H1 (cell line): ENCODE results near the gene FMC1. TPM values are rescaled to one million over a fixed set of nuclear protein-coding genes. Genes with fewer than 3 reads are reported as not detected.

Source experiments
- CTBP2 ChIP-seq: IDR thresholded peaks from 2 replicates; pipeline ENCODE4 v1.7.0; 2011; ENCODE audit warnings: borderline replicate concordance, mild to moderate bottlenecking, moderate library complexity, mixed read lengths, low read length; ENCODE audit not compliant: insufficient read depth, insufficient read length
- EP300 ChIP-seq, 2 experiments: IDR thresholded peaks; 1 replicate in 1 of 2; 2 replicates in 1 of 2; pipeline ENCODE4 v1.6.1; 2011 to 2012; ENCODE audit warnings: low read depth in 2 of 2, low read length in 2 of 2, mild to moderate bottlenecking in 2 of 2, borderline replicate concordance in 1 of 2, inconsistent platforms in 1 of 2, moderate library complexity in 1 of 2
- GABPA ChIP-seq: IDR thresholded peaks from 2 replicates; pipeline ENCODE4 v1.6.1; 2011; ENCODE audit warnings: mild to moderate bottlenecking, low read length, moderate library complexity, borderline replicate concordance; ENCODE audit not compliant: insufficient read depth
- JUND ChIP-seq: IDR thresholded peaks from 2 replicates; pipeline ENCODE4 v1.6.1; 2011; ENCODE audit warnings: mild to moderate bottlenecking, improper control_type of control experiment, low read length
- NRF1 ChIP-seq: IDR thresholded peaks from 2 replicates; pipeline ENCODE4 v1.6.1; 2011; ENCODE audit warnings: mild to moderate bottlenecking, low read depth, low read length, improper control_type of control experiment
- POLR2AphosphoS5 ChIP-seq: IDR thresholded peaks from 2 replicates; pipeline ENCODE4 v1.6.1; 2011; ENCODE audit warnings: low read depth, low read length
- RAD21 ChIP-seq, 2 experiments: IDR thresholded peaks in 1 of 2; conservative IDR thresholded peaks in 1 of 2; 2 replicates each; pipeline ENCODE4 v1.6.1; 2011; ENCODE audit warnings: low read depth in 2 of 2, low read length in 2 of 2, improper control_type of control experiment in 1 of 2, inconsistent platforms in 1 of 2, mild to moderate bottlenecking in 1 of 2, moderate library complexity in 1 of 2
- SIN3A ChIP-seq, 2 experiments: IDR thresholded peaks in 1 of 2; conservative IDR thresholded peaks in 1 of 2; 2 replicates each; pipeline ENCODE4 v1.6.1; 2011 to 2012; ENCODE audit warnings: low read length in 2 of 2, improper control_type of control experiment in 1 of 2, low read depth in 1 of 2, mild to moderate bottlenecking in 1 of 2
- TBP ChIP-seq: IDR thresholded peaks from 2 replicates; pipeline ENCODE4 v1.6.1; 2011; ENCODE audit warnings: low read depth, low read length, improper control_type of control experiment
- polyA plus RNA-seq, 7 experiments: library from polyadenylated mRNA; depleted of rRNA in 3 of 7; stranded (reverse) in 5 of 7; unstranded in 2 of 7; fragments of >200 nt in 5 of 7; fragments of 200-250 nt in 2 of 7; gene quantifications; 1 replicate in 5 of 7; 2 replicates in 1 of 7; 4 replicates in 1 of 7; pipeline versions ENCODE4 v1.2.1 to v1.2.3, GENCODE V29; 2011 to 2013; ENCODE audit warnings: missing spikeins in 2 of 7, mixed read lengths in 2 of 7
- total RNA-seq: library from RNA; stranded (reverse); fragmentation: NEBNext Ultra II Directional; extraction: Animal tissue kit (Norgen Biotek cat#: 25700); gene quantifications from 2 replicates; pipeline ENCODE4 v1.2.1, GENCODE V29; 2021

FMC1 gene
- total and polyA plus RNA-seq, 2 of the 8 experiments (the other 6 are each of a cell fraction or from before 2014, with no cell fraction given), result 15.8 to 28.4 TPM

DNA sequence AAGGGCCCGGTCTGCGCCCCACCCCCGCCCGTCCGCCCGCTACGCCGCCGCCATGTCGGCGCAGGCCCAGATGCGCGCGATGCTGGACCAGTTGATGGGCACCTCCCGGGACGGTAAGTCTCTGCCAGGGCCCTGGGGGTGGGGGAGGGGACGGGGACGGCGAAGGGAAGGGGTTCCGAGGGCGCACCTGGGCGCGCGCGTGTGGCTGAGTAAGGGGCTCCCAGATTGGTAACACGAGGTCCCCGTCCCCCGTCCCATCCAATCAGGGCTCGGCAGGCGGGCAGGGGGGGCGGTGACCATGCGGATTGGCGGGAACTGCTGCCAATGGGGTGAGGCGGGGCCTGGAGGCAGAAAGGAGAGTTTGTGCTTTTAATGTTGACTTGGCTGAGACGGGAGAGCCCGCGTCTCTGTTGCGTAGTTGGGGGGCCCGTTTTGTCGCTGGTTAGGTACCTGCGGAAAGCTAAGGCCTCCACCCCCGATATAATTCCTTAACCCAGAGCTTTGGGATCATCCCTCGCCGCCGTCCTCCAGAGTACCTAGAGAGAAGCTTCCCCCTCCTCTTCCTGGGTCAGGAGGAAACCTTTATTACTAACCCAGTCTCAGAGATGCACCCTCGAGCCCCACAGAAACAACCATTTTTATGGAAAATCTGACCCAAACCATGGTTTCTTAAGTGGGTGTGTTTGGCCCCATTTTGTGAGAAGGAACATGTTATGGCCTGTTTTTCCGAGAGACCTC, 19.2 kb downstream of the FMC1 start (continued):
- TF ChIP-seq RAD21 (IDR thresholded peaks at IDR 0.05 in 1 of 2, conservative IDR thresholded peaks at IDR 0.05 in 1 of 2; ENCODE audit: low read depth in 2 of 2, low read length in 2 of 2), result no peak; a peak in 1 of 4 replicates
- TF ChIP-seq NRF1, result 0 out of 2 replicates have a peak, but pooled peaks have one; percentile 17
- peak; percentile 90 for TF ChIP-seq POLR2AphosphoS5
- TF ChIP-seq EP300 (IDR thresholded peaks at IDR 0.05; ENCODE audit: borderline replicate concordance in 1 of 2, low read depth in 2 of 2, low read length in 2 of 2), result no peak
- TF ChIP-seq GABPA, result no peak
- TF ChIP-seq CTBP2, result no peak
- no peak for TF ChIP-seq JUND
- peak; percentile 88 for TF ChIP-seq TBP
- peak; percentile 16 to 53; a peak in 1 of 4 replicates for TF ChIP-seq SIN3A (conservative IDR thresholded peaks at IDR 0.05 in 1 of 2, IDR thresholded peaks at IDR 0.05 in 1 of 2; ENCODE audit: low read depth in 1 of 2, low read length in 2 of 2)
